GM12873 (cell line): ENCODE results near the gene KANSL1.

Source experiments
- TF ChIP-seq, protein P1 (sequence below): IDR thresholded peaks from 2 replicates; pipeline ENCODE4 v1.5.1; 2012; ENCODE audit warnings: low read depth, mild to moderate bottlenecking, moderate library complexity, low read length, control low read depth; ENCODE audit not compliant: insufficient read depth; ENCODE audit errors: missing control alignments

The KANSL1 gene

DNA sequence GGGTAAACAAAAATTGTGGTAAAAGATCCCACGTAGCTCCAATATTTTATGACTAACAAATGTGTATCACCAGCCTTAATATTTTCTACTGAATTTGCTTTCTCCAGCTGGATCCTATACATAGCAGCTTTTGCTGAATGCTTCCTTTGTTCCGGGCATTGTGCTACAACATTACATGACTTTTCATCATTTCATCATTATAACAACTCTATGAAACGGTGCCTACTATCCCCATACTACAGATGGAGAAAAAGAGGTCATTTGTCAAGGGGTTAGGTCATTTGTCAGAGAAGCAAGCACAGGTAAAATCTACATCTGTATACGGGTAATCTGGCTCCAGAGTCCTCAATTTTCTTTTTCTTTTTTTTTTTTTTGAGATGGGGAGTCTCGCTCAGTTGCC, 74.3 kb downstream of the KANSL1 start:
- TF ChIP-seq, protein P1, sequence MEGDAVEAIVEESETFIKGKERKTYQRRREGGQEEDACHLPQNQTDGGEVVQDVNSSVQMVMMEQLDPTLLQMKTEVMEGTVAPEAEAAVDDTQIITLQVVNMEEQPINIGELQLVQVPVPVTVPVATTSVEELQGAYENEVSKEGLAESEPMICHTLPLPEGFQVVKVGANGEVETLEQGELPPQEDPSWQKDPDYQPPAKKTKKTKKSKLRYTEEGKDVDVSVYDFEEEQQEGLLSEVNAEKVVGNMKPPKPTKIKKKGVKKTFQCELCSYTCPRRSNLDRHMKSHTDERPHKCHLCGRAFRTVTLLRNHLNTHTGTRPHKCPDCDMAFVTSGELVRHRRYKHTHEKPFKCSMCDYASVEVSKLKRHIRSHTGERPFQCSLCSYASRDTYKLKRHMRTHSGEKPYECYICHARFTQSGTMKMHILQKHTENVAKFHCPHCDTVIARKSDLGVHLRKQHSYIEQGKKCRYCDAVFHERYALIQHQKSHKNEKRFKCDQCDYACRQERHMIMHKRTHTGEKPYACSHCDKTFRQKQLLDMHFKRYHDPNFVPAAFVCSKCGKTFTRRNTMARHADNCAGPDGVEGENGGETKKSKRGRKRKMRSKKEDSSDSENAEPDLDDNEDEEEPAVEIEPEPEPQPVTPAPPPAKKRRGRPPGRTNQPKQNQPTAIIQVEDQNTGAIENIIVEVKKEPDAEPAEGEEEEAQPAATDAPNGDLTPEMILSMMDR, result no peak

DNA sequence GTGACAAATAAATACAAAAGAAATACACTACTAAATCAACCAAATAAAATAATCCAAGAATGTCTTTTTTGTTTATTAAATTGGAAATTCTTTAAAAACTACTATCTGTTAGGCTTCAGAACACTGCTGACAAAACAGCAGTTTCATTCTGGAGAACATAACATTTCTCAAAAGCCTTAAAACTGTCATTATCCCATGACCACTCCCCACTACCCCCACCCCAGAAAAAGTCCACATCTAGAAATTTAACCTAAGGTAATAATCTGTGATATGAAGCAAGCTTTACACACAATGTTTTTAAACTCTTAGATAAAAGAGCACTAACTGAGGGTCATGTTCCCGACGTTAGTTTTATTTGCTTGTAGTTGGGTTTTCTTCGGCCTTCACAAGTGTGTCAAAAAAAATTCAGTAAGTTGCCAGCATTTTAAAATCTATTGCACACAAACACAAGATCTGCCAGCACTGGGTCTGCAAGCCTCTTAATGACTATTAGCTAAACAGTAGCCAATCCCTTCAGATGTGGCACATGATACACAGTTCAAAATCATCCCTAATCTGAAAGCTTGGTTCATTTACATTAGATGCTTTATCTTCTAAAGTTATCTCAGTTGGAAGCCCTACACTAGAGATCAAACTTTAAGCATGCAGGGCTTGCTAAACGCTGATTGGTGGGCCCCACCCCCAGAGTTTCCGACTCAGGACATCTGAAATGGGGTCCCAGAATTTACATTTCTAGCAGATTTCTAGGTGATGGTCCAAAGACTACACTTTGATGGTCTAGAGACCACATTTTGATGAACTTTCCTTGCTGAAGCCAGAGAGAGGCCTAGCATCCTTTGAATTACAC, 75.2 kb downstream of the KANSL1 start:
- TF ChIP-seq, protein P1, result no peak

DNA sequence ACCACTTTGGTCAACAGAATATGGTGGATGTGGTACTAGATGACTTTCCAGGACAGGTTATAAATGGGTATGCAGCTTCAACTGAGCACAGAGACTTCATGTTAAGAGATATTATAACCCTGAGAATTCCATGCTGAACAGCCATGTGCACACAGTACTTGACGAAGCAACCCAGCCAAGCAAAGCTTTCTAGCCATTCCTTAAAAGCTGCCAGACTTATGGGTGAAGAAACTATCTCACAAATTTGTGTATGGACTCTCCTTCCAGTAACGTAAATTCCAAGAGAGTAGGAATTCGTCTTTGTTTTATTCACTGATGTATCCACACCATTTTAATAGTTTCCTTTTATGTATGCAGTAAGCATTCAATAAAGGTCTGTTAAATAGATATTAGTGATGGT, 76.1 kb downstream of the KANSL1 start:
- TF ChIP-seq, protein P1, result no peak

DNA sequence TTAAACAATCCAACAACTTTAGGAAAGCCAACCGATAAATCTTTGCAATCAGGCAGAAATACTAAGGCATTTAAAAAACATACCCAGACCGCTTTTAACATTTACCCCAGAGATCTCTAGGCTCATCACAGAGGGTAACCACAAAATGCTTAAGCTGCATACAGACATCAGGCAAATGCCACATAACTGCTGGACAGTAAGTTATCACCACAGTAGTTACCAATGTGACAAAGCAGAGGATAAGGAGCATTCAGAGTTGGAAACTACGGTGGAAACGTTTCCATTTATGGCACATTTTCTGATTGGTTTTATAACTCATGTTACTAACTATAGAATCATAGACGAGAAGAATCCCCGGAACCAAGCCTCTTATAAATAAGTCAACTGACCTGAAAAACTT, 77.5 kb downstream of the KANSL1 start:
- TF ChIP-seq, protein P1, result no peak

DNA sequence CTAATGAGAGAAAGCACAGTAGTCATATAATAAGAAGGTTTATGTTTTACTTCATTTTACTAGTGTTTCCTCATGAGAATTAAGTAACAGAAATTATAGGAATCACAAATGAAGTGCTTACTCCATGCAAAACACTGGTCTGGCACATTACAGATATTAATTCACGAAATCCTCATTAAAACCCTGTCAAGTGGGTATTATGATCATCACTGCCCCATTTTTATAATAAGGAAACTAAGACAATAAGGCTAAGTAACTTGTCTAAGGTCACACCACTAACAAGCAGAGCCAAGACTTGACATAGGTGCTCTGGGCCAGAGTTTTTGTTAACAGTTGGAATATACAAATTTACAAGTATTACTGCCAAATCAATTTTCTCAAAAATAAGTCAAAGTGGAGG, 83.0 kb downstream of the KANSL1 start:
- TF ChIP-seq, protein P1, result no peak

DNA sequence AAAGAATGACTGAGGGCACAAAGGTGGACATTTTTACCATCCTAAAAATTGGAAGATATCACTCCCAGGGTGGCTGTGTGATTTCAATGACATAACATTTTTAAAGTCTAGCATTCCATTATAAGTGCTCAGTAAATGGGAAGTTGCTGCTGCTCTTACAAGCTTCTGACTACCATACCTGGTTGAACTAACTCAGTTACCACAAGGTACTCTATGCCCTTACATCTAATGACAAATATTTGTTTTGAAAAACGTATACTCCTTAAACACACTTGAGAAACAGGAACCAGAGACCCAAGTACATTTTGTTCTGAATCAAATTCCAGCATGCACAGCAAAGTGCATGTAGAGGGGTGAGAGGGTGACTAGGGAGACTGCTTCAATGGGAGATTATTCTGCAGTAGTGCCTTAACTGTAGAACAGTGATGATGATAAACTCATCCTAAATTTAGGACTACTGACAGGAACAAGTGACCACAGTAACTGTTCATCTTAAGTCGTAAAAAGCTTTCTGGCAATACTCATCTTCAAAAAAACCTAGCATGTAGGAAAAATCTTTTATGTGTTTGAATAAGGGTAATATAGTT, 83.5 kb downstream of the KANSL1 start:
- TF ChIP-seq, protein P1, result no peak

DNA sequence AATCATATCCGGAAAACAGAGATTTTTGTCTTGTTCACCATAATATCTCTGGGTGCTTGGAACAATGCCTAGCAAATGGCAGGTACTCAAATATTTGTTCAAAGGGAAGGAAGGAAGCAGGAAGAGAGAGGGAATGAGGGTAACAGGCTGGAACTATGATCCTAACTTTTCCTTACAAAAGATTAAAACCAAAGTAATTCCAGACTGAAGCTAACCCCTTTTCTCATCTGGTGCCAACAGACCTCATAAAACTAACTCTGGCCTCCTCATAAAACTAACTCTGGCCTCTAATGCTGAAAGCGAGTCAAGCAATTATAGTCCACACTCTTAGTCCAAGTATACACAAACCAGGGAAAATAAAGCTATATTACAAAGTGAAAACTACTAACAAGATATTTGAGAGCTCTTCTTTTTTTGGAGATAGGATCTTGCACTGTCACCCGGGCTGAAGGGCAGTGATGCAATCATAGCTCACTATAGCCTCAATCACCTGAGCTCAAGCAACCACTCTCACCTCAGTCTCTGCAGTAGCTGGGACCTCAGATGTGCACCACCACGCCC, 84.6 kb downstream of the KANSL1 start:
- TF ChIP-seq, protein P1, result no peak
